ENCODE results near the gene DHX35.

The DHX35 gene

GRCh38 chr20:39036011-39036410 is 73.9 kb downstream of the DHX35 start:
- TF ChIP-seq, protein P1, sequence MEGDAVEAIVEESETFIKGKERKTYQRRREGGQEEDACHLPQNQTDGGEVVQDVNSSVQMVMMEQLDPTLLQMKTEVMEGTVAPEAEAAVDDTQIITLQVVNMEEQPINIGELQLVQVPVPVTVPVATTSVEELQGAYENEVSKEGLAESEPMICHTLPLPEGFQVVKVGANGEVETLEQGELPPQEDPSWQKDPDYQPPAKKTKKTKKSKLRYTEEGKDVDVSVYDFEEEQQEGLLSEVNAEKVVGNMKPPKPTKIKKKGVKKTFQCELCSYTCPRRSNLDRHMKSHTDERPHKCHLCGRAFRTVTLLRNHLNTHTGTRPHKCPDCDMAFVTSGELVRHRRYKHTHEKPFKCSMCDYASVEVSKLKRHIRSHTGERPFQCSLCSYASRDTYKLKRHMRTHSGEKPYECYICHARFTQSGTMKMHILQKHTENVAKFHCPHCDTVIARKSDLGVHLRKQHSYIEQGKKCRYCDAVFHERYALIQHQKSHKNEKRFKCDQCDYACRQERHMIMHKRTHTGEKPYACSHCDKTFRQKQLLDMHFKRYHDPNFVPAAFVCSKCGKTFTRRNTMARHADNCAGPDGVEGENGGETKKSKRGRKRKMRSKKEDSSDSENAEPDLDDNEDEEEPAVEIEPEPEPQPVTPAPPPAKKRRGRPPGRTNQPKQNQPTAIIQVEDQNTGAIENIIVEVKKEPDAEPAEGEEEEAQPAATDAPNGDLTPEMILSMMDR (IDR thresholded peaks at IDR 0.05), result no peak
- Mint-ChIP-seq H3K27ac (no peak overlapping the region), H3K36me3 (ENCODE audit: low read depth) (peaks cover 29% of the 10 kb centered on the region), H3K4me1 (no peaks in the 10 kb centered on the region), H3K4me3 (no peak overlapping the region), H3K9me3 (no peaks in the 10 kb centered on the region), H3K27me3 (ENCODE audit: low read depth, poor library complexity) (no peaks in the 10 kb centered on the region)
- no peak for DNase-seq

DNA sequence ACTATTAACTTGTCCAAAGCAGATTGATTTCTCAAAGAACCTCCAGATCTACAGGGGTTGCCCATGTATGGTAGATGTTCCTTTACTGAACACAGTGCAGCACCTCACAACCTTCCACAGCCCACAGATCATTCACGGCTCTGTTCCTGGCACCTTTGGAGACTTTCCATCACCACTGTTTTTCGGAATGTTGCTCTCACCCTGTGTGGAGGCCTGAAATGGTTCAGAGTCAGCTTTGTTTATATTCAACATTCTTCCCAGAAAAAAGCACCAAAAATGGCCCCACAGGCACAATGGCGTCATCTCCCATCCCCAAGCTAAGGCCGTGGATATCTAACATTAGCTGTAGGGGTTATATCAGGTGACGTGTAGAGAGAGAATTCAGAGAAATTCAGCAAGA is 74.7 kb downstream of the DHX35 start:
- Mint-ChIP-seq H3K4me3 (no peak overlapping the region), H3K4me1 (no peaks in the 10 kb centered on the region), H3K9me3 (no peaks in the 10 kb centered on the region), H3K36me3 (ENCODE audit: low read depth) (peaks cover 27% of the 10 kb centered on the region), H3K27ac (no peak overlapping the region), H3K27me3 (ENCODE audit: low read depth, poor library complexity) (no peaks in the 10 kb centered on the region)
- no peak for DNase-seq
- TF ChIP-seq, protein P1 (IDR thresholded peaks at IDR 0.05), result no peak

GRCh38 chr20:39038047-39038446 is 75.9 kb downstream of the DHX35 start:
- no peaks in the 10 kb centered on the region for H3K27me3 Mint-ChIP-seq (ENCODE audit: low read depth, poor library complexity)
- DNase-seq, result no peak
- H3K27ac Mint-ChIP-seq, result no peak overlapping the region
- H3K36me3 Mint-ChIP-seq (ENCODE audit: low read depth), result peaks cover 39% of the 10 kb centered on the region
- no peaks in the 10 kb centered on the region for H3K4me1 Mint-ChIP-seq
- TF ChIP-seq, protein P1 (IDR thresholded peaks at IDR 0.05), result no peak
- no peaks in the 10 kb centered on the region for H3K9me3 Mint-ChIP-seq
- no peak overlapping the region for H3K4me3 Mint-ChIP-seq

- peaks cover 43% of the 10 kb centered on the region for H3K36me3 Mint-ChIP-seq (ENCODE audit: low read depth)
- H3K27me3 Mint-ChIP-seq (ENCODE audit: low read depth, poor library complexity), result no peaks in the 10 kb centered on the region
- TF ChIP-seq, protein P1 (IDR thresholded peaks at IDR 0.05), result no peak
- no peaks in the 10 kb centered on the region for H3K4me1 Mint-ChIP-seq
- DNase-seq, result no peak
- no peak overlapping the region for H3K4me3 Mint-ChIP-seq
- H3K27ac Mint-ChIP-seq, result no peak overlapping the region
- no peaks in the 10 kb centered on the region for H3K9me3 Mint-ChIP-seq
Observed at GRCh38 chr20:39038495-39038894, 76.4 kb downstream of the DHX35 start.

DNA sequence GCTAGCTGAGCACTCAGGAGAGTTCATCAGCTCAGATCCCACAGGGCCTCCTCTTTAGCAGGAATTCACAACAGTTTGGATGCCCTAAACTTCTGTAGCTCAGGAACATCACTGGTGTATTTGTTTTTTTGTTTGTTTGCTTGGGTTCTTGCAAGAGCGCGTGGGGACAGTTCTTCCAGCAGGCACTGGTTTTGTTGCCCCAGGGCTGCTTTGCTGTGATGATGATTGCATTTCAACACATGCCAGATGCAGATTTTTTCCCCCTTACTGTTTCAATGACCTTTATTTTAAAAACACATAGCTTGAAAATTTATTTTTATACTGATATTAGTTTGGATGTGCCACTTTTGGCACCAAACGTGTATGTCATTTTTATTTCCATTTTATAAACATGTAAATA is 77.1 kb downstream of the DHX35 start:
- TF ChIP-seq, protein P1 (IDR thresholded peaks at IDR 0.05), result no peak
- Mint-ChIP-seq H3K9me3 (no peaks in the 10 kb centered on the region), H3K4me3 (no peak overlapping the region), H3K27ac (no peak overlapping the region), H3K36me3 (ENCODE audit: low read depth) (peaks cover 49% of the 10 kb centered on the region), H3K4me1 (no peaks in the 10 kb centered on the region), H3K27me3 (ENCODE audit: low read depth, poor library complexity) (no peaks in the 10 kb centered on the region)
- no peak for DNase-seq

GRCh38 chr20:39040116-39040515 is 78.0 kb downstream of the DHX35 start:
- peaks cover 56% of the 10 kb centered on the region for H3K36me3 Mint-ChIP-seq (ENCODE audit: low read depth)
- H3K27ac Mint-ChIP-seq, result no peak overlapping the region
- H3K4me1 Mint-ChIP-seq, result peaks cover 3% of the 10 kb centered on the region
- no peak for DNase-seq
- no peaks in the 10 kb centered on the region for H3K9me3 Mint-ChIP-seq
- H3K27me3 Mint-ChIP-seq (ENCODE audit: low read depth, poor library complexity), result no peaks in the 10 kb centered on the region
- no peak overlapping the region for H3K4me3 Mint-ChIP-seq
- TF ChIP-seq, protein P1 (IDR thresholded peaks at IDR 0.05), result no peak
